ENCODE results near the gene ALG3. TPM values are rescaled to one million over a fixed set of nuclear protein-coding genes. Genes with fewer than 3 reads are reported as not detected.
A peak's percentile ranks its signal among the peaks of the same experiment; 100 is the strongest.

The ALG3 gene
- total and polyA plus RNA-seq, 2 of the 4 experiments (the other 2 are of a cell fraction) = 19.5 to 52.6 TPM

DNA sequence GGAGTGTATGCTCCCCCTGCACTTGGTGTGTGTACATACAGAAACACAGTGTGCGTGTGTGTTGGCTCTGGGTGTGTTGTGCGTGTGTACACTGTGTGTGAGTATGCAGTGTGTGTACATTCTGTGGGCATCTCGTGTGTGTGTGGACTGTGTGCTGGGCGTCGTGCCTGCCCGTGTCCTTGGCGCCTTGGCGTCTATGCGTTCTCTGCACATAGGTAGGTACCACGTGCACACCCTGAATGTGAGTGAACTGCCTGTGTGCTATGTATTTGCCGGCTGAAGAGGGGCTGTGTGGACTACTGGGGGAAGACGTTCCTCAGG, 26.6 kb upstream of the ALG3 start:
- Histone ChIP-seq H3K79me1 (ENCODE audit: low read depth in 1 of 2, low read length in 2 of 2) (no peaks in the 10 kb centered on the region), H3K56ac (ENCODE audit: extremely low read depth, insufficient read depth, low read length) (no peak overlapping the region), H3K4ac (ENCODE audit: low read depth, low read length) (no peak overlapping the region), H3K36me3 (ENCODE audit: control insufficient read depth, insufficient read depth, low read length) (no peaks in the 10 kb centered on the region), H3K4me1 (ENCODE audit: control insufficient read depth, insufficient read depth, low read length) (no peaks in the 10 kb centered on the region), H3K23ac (ENCODE audit: low read depth, low read length) (peak overlapping the region; percentile 82), H4K8ac (ENCODE audit: low read depth in 2 of 2, low read length in 2 of 2) (no peak overlapping the region), H3K9me1 (ENCODE audit: insufficient read depth, low read length) (peaks cover 3% of the 10 kb centered on the region; the same call in 1 of the 2 replicates), H3K14ac (replicated peaks; ENCODE audit: low read depth, low read length) (no peak overlapping the region), H4K91ac (ENCODE audit: insufficient read depth, low read depth, low read length) (no peak overlapping the region), H2BK120ac (ENCODE audit: low read depth, low read length) (no peak overlapping the region), H3K27me3 (ENCODE audit: control insufficient read depth, insufficient read depth, low read length) (peaks cover 52% of the 10 kb centered on the region), H2AK5ac (ENCODE audit: low read depth, low read length) (no peak overlapping the region; the same call in 1 of the 2 replicates), H2AFZ (replicated peaks; ENCODE audit: low read length, poor library complexity) (peak overlapping the region; percentile 70), H2BK15ac (ENCODE audit: low read depth, low read length) (no peak overlapping the region), H2AK9ac (replicated peaks; ENCODE audit: low read depth, low read length, poor library complexity) (no peak overlapping the region), H3K4me3 (ENCODE audit: insufficient read depth, low read depth, low read length) (no peak overlapping the region), H3K9ac (ENCODE audit: low read depth, low read length) (no peak overlapping the region), H3K27ac (ENCODE audit: insufficient read depth, low read length) (no peak overlapping the region), H3K18ac (ENCODE audit: low read depth, low read length) (no peak overlapping the region), H2BK20ac (ENCODE audit: low read depth, low read length) (no peak overlapping the region), H2BK5ac (ENCODE audit: low read depth, low read length, poor library complexity, severe bottlenecking) (no peak overlapping the region), H3K9me3 (ENCODE audit: control insufficient read depth, insufficient read depth, low read length) (no peaks in the 10 kb centered on the region), H4K5ac (ENCODE audit: low read depth, low read length) (no peak overlapping the region), H4K20me1 (ENCODE audit: insufficient read depth, low read length) (no peaks in the 10 kb centered on the region), H3K4me2 (ENCODE audit: low read depth, low read length) (no peak overlapping the region)
- WGBS, 2 experiments (ENCODE audit: extremely low coverage in 2 of 2, insufficient read length in 1 of 2) = 45% methylated on average over 6 of the region's 12 CpGs; no CpG with 5 or more reads in 1 of the 2 experiments
- intact Hi-C loops (cut with micrococcal nuclease) = no loop called here
- no TSS peak for BruUV-seq (replicated peaks)
- DNase-seq (no peak), ATAC-seq (ENCODE audit: low read depth) (no peak)
- ChIA-PET CTCF (no interaction called here), POLR2A (ENCODE audit: unreplicated experiment) (no interaction called here)
- dilution Hi-C loops (cut with HindIII; ENCODE audit: low sequenced_read_pairs, unreplicated experiment) = no loop called here
- in situ Hi-C loops (cut with MboI; ENCODE audit: low sequenced_read_pairs) = no loop called here
- TF ChIP-seq, protein P1, sequence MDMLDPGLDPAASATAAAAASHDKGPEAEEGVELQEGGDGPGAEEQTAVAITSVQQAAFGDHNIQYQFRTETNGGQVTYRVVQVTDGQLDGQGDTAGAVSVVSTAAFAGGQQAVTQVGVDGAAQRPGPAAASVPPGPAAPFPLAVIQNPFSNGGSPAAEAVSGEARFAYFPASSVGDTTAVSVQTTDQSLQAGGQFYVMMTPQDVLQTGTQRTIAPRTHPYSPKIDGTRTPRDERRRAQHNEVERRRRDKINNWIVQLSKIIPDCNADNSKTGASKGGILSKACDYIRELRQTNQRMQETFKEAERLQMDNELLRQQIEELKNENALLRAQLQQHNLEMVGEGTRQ (IDR thresholded peaks at IDR 0.05; ENCODE audit: low read depth, low read length) = no peak
- TF ChIP-seq MAFK (IDR thresholded peaks at IDR 0.05; ENCODE audit: low read depth, low read length) = no peak
- TF ChIP-seq CHD1 (IDR thresholded peaks at IDR 0.05; ENCODE audit: low read depth, low read length) = no peak
